ENCODE data around the gene OR2AJ1.

DNA sequence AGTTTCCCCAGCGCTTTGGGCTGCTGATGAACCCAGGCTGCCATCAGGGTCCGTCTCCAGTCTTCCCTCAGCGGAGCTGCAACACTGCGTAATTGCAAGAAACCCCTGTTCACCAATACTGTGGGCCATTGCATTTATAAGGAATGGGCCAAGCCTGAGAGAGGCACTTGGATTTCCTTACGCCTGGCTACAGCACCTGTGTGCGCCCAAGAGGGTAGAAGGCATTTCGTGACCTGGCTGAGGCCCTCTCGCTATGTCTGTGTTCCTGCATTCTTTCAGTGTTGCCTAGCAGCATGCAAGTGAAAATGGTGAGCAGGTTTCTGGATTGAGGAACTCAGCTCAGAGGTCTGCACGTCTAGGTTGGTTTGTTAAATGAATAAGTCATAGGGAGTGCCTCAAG is 41.3 kb upstream of the OR2AJ1 start:
- TF ChIP-seq, protein P1, sequence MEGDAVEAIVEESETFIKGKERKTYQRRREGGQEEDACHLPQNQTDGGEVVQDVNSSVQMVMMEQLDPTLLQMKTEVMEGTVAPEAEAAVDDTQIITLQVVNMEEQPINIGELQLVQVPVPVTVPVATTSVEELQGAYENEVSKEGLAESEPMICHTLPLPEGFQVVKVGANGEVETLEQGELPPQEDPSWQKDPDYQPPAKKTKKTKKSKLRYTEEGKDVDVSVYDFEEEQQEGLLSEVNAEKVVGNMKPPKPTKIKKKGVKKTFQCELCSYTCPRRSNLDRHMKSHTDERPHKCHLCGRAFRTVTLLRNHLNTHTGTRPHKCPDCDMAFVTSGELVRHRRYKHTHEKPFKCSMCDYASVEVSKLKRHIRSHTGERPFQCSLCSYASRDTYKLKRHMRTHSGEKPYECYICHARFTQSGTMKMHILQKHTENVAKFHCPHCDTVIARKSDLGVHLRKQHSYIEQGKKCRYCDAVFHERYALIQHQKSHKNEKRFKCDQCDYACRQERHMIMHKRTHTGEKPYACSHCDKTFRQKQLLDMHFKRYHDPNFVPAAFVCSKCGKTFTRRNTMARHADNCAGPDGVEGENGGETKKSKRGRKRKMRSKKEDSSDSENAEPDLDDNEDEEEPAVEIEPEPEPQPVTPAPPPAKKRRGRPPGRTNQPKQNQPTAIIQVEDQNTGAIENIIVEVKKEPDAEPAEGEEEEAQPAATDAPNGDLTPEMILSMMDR (IDR thresholded peaks at IDR 0.05; ENCODE audit: low read length) = no peak
- no peak for TF ChIP-seq EZH2 (IDR thresholded peaks at IDR 0.05; ENCODE audit: borderline replicate concordance, low read length)

Data from OCI-LY1 (cell line).